DND-41 (cell line): ENCODE results near the gene KCNQ1OT1.

Experiments used
- CTCF ChIP-seq: IDR thresholded peaks from 2 replicates; pipeline ENCODE4 v1.5.1; 2012; ENCODE audit warnings: borderline replicate concordance, low read length, moderate library complexity, mild to moderate bottlenecking; ENCODE audit not compliant: poor library complexity, severe bottlenecking; ENCODE audit errors: extremely low read depth
- EZH2 ChIP-seq: IDR thresholded peaks from 3 replicates; pipeline ENCODE4 v1.6.1; 2012; ENCODE audit warnings: borderline replicate concordance, low read depth, mild to moderate bottlenecking, moderate library complexity, low read length, inconsistent platforms; ENCODE audit not compliant: severe bottlenecking

DNA sequence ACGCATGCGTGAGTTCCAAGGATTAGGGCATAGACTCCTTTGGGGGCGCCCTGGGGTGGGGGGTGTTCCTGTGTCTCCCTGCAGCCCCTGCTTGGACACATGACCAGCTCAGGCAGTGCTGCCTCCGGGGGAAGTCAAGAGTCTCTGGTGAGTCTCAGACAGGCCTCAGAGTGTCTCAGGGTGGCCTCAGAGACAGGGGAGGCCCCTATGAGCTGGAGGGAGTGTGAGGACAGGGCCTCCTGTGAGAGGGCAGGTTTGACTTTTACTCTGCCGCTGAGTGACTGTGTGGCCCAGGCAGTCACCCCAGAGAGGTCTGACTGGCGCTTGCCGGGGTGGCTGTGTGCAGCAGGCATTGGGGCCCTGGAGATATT is 41.2 kb upstream of the KCNQ1OT1 start:
- TF ChIP-seq CTCF (no peak), EZH2 (no peak)
